ENCODE measurements around the gene CDK10.

DNA sequence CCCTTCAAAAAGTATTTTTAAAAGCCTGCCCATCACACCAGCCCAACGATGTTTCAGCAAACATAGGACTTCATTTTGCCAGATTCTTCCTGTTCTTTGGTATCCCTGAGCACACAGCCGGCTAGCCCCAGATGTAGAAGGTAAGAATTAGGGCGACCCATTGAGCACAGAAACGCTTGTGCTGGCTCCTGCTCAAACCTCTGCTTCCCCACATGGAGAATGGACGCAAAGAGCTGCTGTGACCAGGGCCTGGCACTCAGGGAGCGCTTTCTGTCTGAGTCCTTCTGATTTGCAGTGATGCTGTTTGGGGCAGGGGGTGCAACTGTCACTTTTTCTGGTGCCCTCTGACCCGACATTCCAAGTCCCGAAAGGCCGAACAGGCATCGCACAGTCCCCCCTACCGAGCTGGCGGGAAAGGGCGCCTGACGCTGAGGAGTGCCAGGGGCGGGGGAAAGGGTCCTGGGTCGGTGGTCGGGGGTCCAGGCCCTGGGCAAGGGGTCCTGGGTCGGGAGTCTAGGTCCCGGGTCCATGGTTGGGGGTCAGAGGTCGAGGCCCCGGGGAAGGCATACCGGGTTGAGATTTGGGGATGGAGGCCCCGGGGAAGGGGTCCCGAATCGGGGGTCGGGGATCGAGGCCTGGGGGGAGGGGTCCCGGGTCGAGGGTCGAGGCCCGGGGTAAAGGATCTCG lies 29.9 kb upstream of the CDK10 start:
- TF ChIP-seq, protein P1, sequence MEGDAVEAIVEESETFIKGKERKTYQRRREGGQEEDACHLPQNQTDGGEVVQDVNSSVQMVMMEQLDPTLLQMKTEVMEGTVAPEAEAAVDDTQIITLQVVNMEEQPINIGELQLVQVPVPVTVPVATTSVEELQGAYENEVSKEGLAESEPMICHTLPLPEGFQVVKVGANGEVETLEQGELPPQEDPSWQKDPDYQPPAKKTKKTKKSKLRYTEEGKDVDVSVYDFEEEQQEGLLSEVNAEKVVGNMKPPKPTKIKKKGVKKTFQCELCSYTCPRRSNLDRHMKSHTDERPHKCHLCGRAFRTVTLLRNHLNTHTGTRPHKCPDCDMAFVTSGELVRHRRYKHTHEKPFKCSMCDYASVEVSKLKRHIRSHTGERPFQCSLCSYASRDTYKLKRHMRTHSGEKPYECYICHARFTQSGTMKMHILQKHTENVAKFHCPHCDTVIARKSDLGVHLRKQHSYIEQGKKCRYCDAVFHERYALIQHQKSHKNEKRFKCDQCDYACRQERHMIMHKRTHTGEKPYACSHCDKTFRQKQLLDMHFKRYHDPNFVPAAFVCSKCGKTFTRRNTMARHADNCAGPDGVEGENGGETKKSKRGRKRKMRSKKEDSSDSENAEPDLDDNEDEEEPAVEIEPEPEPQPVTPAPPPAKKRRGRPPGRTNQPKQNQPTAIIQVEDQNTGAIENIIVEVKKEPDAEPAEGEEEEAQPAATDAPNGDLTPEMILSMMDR (conservative IDR thresholded peaks at IDR 0.05; ENCODE audit: low read depth, low read length): no peak
- no peak for TF ChIP-seq EZH2 (IDR thresholded peaks at IDR 0.05; ENCODE audit: borderline replicate concordance, low read depth, low read length, poor library complexity, severe bottlenecking)

All from A673 (cell line).